GM12878 (cell line): ENCODE results near the gene LPIN1. TPM values are rescaled to one million over a fixed set of nuclear protein-coding genes. Genes with fewer than 3 reads are reported as not detected.

Source experiments
- ATAC-seq: fragments of 200-7000 bp; cut with Tn5 transposase; 3 replicates; pipeline ENCODE4 v1.9.1; 2020; ENCODE audit warnings: mild to moderate bottlenecking, moderate library complexity
- BruUV-seq: library from RNA; stranded (reverse); fragments of 400-500 nt; replicated peaks from 2 replicates; lab custom pipeline; 2021; lab: Mats Ljungman, UMichigan
- CTCF ChIA-PET: fragments of 300-600 bp; sonication (Branson Sonifier 250); formaldehyde crosslinking; extraction: SDS; loops from one replicate; lab custom pipeline; 2021; ENCODE audit warnings: inconsistent platforms; lab: Yijun Ruan, JAX
- POLR2A ChIA-PET: fragments of 350-600 bp; formaldehyde crosslinking; extraction: SDS; loops from one replicate; lab custom pipeline; 2021; ENCODE audit warnings: inconsistent platforms; lab: Charles Lee
- RAD21 ChIA-PET: fragments of 300-600 bp; sonication (Branson Sonifier 250); formaldehyde crosslinking; loops from one replicate; lab custom pipeline; 2023; ENCODE audit warnings: antibody characterized with exemption; ENCODE audit not compliant: unreplicated experiment; lab: Charles Lee
- SMC1A ChIA-PET: fragments of 300-600 bp; sonication (Branson Sonifier 250); formaldehyde crosslinking; loops from one replicate; lab custom pipeline; 2023; ENCODE audit not compliant: unreplicated experiment, uncharacterized antibody; lab: Charles Lee
- DNase-seq: peaks from one replicate; pipeline ENCODE4 v3.0.0-alpha.2; 2011; ENCODE audit warnings: low read depth, low spot score
- FAIRE-seq: peaks from 3 replicates; lab custom pipeline; 2011; peaks lifted over from hg19 to GRCh38; lab: Jason Lieb, UNC
- H2AFZ ChIP-seq: 2 replicates; pipeline ENCODE4 v1.6.0; 2011; ENCODE audit warnings: low read depth, low read length, control low read depth; ENCODE audit not compliant: control insufficient read depth
- H3K27ac ChIP-seq: 2 replicates; pipeline ENCODE4 v1.5.1; 2011; ENCODE audit warnings: control low read depth; ENCODE audit not compliant: control insufficient read depth, insufficient read depth
- H3K27me3 ChIP-seq, 2 experiments: replicated peaks in 1 of 2; 2 replicates each; pipeline versions ENCODE4 v1.6.0 to v1.6.1; 2011; ENCODE audit warnings: low read length in 1 of 2; ENCODE audit not compliant: control insufficient read depth in 2 of 2, insufficient read depth in 2 of 2
- H3K36me3 ChIP-seq, 2 experiments: 2 replicates each; pipeline ENCODE4 v1.5.1; 2011; ENCODE audit warnings: low read length in 1 of 2; ENCODE audit not compliant: control insufficient read depth in 2 of 2, insufficient read depth in 2 of 2
- H3K4me1 ChIP-seq: 2 replicates; pipeline ENCODE4 v1.6.1; 2011; ENCODE audit warnings: mild to moderate bottlenecking, low read length, moderate library complexity, mixed read lengths; ENCODE audit not compliant: control insufficient read depth, insufficient read depth
- H3K4me2 ChIP-seq: 2 replicates; pipeline ENCODE4 v1.6.0; 2011; ENCODE audit warnings: control low read depth; ENCODE audit not compliant: control insufficient read depth, insufficient read depth
- H3K4me3 ChIP-seq: fragments of 200-600 bp; sonication (generic); 2 replicates; pipeline ENCODE4 v1.5.1; 2016
- H3K79me2 ChIP-seq: 2 replicates; pipeline ENCODE4 v1.6.0; 2011; ENCODE audit warnings: low read length; ENCODE audit not compliant: control insufficient read depth, insufficient read depth
- H3K9ac ChIP-seq: 2 replicates; pipeline ENCODE4 v1.8.0; 2011; ENCODE audit warnings: low read length, control low read depth, mixed read lengths; ENCODE audit not compliant: control insufficient read depth, insufficient read depth
- H3K9me3 ChIP-seq: replicated peaks from 3 replicates; pipeline ENCODE4 v1.5.1; 2011; ENCODE audit warnings: mild to moderate bottlenecking, low read length; ENCODE audit not compliant: control insufficient read depth, insufficient read depth
- H4K20me1 ChIP-seq: 2 replicates; pipeline ENCODE4 v1.6.0; 2011; ENCODE audit not compliant: control insufficient read depth, insufficient read depth
- ATF7 ChIP-seq: fragments of 450-650 bp; IDR thresholded peaks from 2 replicates; pipeline ENCODE4 v1.6.1; 2016; ENCODE audit warnings: low read depth, mild to moderate bottlenecking
- BRCA1 ChIP-seq: IDR thresholded peaks from 2 replicates; pipeline ENCODE4 v1.6.1; 2011; ENCODE audit warnings: low read depth, low read length, improper control_type of control experiment
- IRF4 ChIP-seq: IDR thresholded peaks from 2 replicates; pipeline ENCODE4 v1.6.1; 2011; ENCODE audit warnings: low read depth, low read length
- KDM1A ChIP-seq: fragments of 200-600 bp; sonication (generic); IDR thresholded peaks from 2 replicates; pipeline ENCODE4 v1.6.1; 2016; ENCODE audit warnings: borderline replicate concordance
- MAX ChIP-seq: IDR thresholded peaks from 2 replicates; pipeline ENCODE4 v1.6.1; 2012; ENCODE audit warnings: low read depth, low read length, improper control_type of control experiment
- NKRF ChIP-seq: fragments of 450-650 bp; conservative IDR thresholded peaks from 2 replicates; pipeline ENCODE4 v1.6.1; 2017; ENCODE audit warnings: mild to moderate bottlenecking, moderate library complexity
- PAX5 ChIP-seq: IDR thresholded peaks from 2 replicates; pipeline ENCODE4 v1.6.1; 2011; ENCODE audit warnings: low read depth, low read length, borderline replicate concordance
- PKNOX1 ChIP-seq: fragments of 450-650 bp; IDR thresholded peaks from 2 replicates; pipeline ENCODE4 v1.6.1; 2016; ENCODE audit warnings: mild to moderate bottlenecking
- POLR2AphosphoS2 ChIP-seq: IDR thresholded peaks from 2 replicates; pipeline ENCODE4 v1.6.1; 2011; ENCODE audit warnings: low read depth, mild to moderate bottlenecking, low read length, improper control_type of control experiment, moderate library complexity
- PRDM15 ChIP-seq: fragments of 450-650 bp; formaldehyde crosslinking; IDR thresholded peaks from 2 replicates; pipeline ENCODE4 v1.4.0; 2020; ENCODE audit warnings: mild to moderate bottlenecking, moderate library complexity
- RFX5 ChIP-seq: IDR thresholded peaks from 2 replicates; pipeline ENCODE4 v1.6.1; 2011; ENCODE audit warnings: low read depth, low read length, improper control_type of control experiment
- SRF ChIP-seq, 2 experiments: IDR thresholded peaks; 2 replicates each; pipeline ENCODE4 v1.6.1; 2011; ENCODE audit warnings: low read depth in 2 of 2, low read length in 2 of 2, mild to moderate bottlenecking in 1 of 2, moderate library complexity in 1 of 2
- TARDBP ChIP-seq: IDR thresholded peaks from 2 replicates; pipeline ENCODE4 v1.6.1; 2016; ENCODE audit warnings: borderline replicate concordance
- ZNF274 ChIP-seq: IDR thresholded peaks from one replicate; pipeline ENCODE4 v1.8.0; 2011; ENCODE audit not compliant: insufficient read length, insufficient read depth
- WGBS: methylation state at CpG from one replicate; pipeline ENCODE4 v1.1.6; 2016; ENCODE audit warnings: low lambda C conversion rate; ENCODE audit not compliant: insufficient replicate concordance, insufficient coverage; ENCODE audit errors: missing lambda C conversion rate; 5-methylcytosine and 5-hydroxymethylcytosine counted together
- in situ Hi-C: fragments of 300-500 bp; cut with MboI; formaldehyde crosslinking; loops from 9 replicates; pipeline ENCODE4 v1.14.3; 2018; ENCODE audit warnings: mixed read lengths
- intact Hi-C: fragments of 100-400 bp; cut with micrococcal nuclease; formaldehyde crosslinking; loops from one replicate; pipeline ENCODE4 v1.14.2; 2022; ENCODE audit not compliant: unreplicated experiment
- polyA plus RNA-seq, 11 experiments: library from polyadenylated mRNA; depleted of rRNA in 4 of 11; unstranded in 6 of 11; stranded (reverse) in 5 of 11; fragments of >200 nt; fragmentation: Nextera tagmentation in 4 of 11; fragmentation: Illumina TruSeq in 1 of 11; extraction: Ambion mirVana in 4 of 11; extraction: Trizol in 1 of 11; gene quantifications; 1 replicate in 1 of 11; 2 replicates in 10 of 11; pipeline versions ENCODE4 v1.2.1 to v1.2.3, GENCODE V29; 2011 to 2016; ENCODE audit warnings: inconsistent platforms in 2 of 11, missing spikeins in 2 of 11, low read depth in 1 of 11
- total RNA-seq, 4 experiments: library from RNA; depleted of rRNA in 3 of 4; stranded (reverse); fragments of >200 nt in 3 of 4; fragmentation: Illumina TruSeq in 1 of 4; extraction: Trizol in 1 of 4; gene quantifications; 2 replicates each; pipeline versions ENCODE4 v1.2.1 to v1.2.3, GENCODE V29; 2013 to 2021

LPIN1 gene
- total and polyA plus RNA-seq, 10 of the 15 experiments (the other 5 are each of a cell fraction or from before 2014, with no cell fraction given), result 18.8 to 82.5 (median 50.3) TPM

- CTCF ChIA-PET, result interaction anchor here (0.6 to 10.9 kb wide), 16 partner anchors 9 to 1225 kb away, joined by 3 to 684 read pairs (median 3); partner anchors contain the start of gene LPIN1
- Histone ChIP-seq H3K4me1 (no peaks in the 10 kb centered on the region), H3K9ac (no peak overlapping the region), H4K20me1 (peaks cover 2% of the 10 kb centered on the region; the same call in 1 of the 2 replicates), H2AFZ (no peak overlapping the region), H3K9me3 (no peaks in the 10 kb centered on the region; the same call in 2 of the 3 replicates), H3K27me3 (no peaks in the 10 kb centered on the region), H3K4me3 (no peak overlapping the region), H3K36me3 (peaks cover 38 to 47% of the 10 kb centered on the region in 2 experiments), H3K27ac (no peak overlapping the region), H3K4me2 (no peak overlapping the region), H3K79me2 (no peaks in the 10 kb centered on the region)
- WGBS, result 90% methylated on average over 10 of the region's 10 CpGs
- SMC1A ChIA-PET, result interaction anchor here (1.6 to 10.8 kb wide), 5 partner anchors 33 to 1223 kb away, joined by 6 to 222 read pairs (median 20); partner anchors contain the start of gene LPIN1
- no peak for DNase-seq
- RAD21 ChIA-PET, result interaction anchor here (0.6 to 9.9 kb wide), 6 partner anchors 40 to 1148 kb away, joined by 3 to 132 read pairs (median 4); no protein-coding TSS in a partner anchor
- BruUV-seq, result TSS peak; percentile 8
- intact Hi-C loops, result no loop called here
- in situ Hi-C loops, result loop anchor here (5.0 kb wide), 1 partner anchor 92 kb away; no protein-coding TSS in a partner anchor
- FAIRE-seq, result no peak
- no peak for ATAC-seq
- POLR2A ChIA-PET, result interaction anchor here (0.8 kb wide), 1 partner anchor 92 kb away, joined by 7 read pairs; no protein-coding TSS in a partner anchor
- no peak for TF ChIP-seq RFX5
- TF ChIP-seq SRF (IDR thresholded peaks at IDR 0.05; ENCODE audit: low read depth in 2 of 2, low read length in 2 of 2), result no peak
- TF ChIP-seq PKNOX1, result no peak
- no peak for TF ChIP-seq NKRF
- TF ChIP-seq IRF4, result no peak
- TF ChIP-seq TARDBP, result no peak
- no peak for TF ChIP-seq BRCA1
- TF ChIP-seq ATF7, result no peak
- no peak for TF ChIP-seq KDM1A
- TF ChIP-seq ZNF274, result no peak
- TF ChIP-seq PAX5, result no peak
- TF ChIP-seq MAX, result no peak
- TF ChIP-seq PRDM15 (CRISPR knock-in tag), result no peak
- no peak for TF ChIP-seq POLR2AphosphoS2
Observed at GRCh38 chr2:11784280-11784679, 37.8 kb downstream of the LPIN1 start.
